ENCODE data around the gene CDC25B. TPM values are rescaled to one million over a fixed set of nuclear protein-coding genes. Genes with fewer than 3 reads are reported as not detected.

Gene CDC25B
- total RNA-seq, 4 donors from 2014 or later: 11.7 to 44.3 (median 25.6) TPM

- no peak for TF ChIP-seq CTCF (IDR thresholded peaks at IDR 0.05)
- ATAC-seq (ENCODE audit: low FRiP score) (no peak), DNase-seq (ENCODE audit: low spot score) (no peak)
These were observed 4.3 kb downstream of the CDC25B start for GRCh38 chr20:3800256-3800877.

DNA sequence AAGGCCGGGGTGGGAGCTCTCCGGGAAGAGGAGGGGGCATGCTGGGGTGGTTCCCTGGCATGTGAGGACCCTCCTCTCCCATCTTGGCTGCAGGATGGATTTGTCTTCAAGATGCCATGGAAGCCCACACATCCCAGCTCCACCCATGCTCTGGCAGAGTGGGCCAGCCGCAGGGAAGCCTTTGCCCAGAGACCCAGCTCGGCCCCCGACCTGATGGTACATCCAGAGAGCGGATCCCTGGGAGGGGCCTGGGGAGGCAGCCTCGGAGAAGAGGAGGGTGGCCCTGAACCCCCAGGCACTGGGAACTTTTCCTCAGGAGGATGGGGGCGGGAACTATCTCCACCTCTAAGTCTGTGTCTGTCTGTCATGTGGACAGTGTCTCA, 4.8 kb downstream of the CDC25B start:
- DNase-seq (ENCODE audit: low spot score) (no peak), ATAC-seq (ENCODE audit: low FRiP score) (no peak)
- TF ChIP-seq CTCF (IDR thresholded peaks at IDR 0.05): no peak

DNA sequence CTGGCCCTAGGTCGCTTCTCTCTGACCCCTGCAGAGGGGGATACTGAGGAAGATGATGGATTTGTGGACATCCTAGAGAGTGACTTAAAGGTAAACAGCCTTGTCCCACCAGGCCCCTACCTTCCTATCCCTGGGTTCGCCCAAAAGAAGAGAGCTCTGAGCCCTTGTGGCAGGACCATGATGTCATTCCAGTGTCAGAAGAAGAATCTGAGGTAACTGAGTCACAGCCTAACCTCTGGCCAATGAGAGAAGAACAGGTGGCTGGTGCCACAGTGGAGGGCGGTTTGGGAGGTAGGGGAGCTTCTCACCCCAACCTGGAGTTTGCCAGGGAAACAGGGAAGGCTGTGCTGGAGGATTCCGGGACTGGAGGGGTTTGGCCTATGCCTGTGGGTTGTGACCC, 5.2 kb downstream of the CDC25B start:
- ATAC-seq (ENCODE audit: low FRiP score) (no peak), DNase-seq (ENCODE audit: low spot score) (no peak)
- no peak for TF ChIP-seq CTCF (IDR thresholded peaks at IDR 0.05)

GRCh38 chr20:3801846-3802245, 5.7 kb downstream of the CDC25B start:
- no peak for DNase-seq (ENCODE audit: low spot score)
- no peak for ATAC-seq (ENCODE audit: low FRiP score)
- no peak for TF ChIP-seq CTCF (IDR thresholded peaks at IDR 0.05)

DNA sequence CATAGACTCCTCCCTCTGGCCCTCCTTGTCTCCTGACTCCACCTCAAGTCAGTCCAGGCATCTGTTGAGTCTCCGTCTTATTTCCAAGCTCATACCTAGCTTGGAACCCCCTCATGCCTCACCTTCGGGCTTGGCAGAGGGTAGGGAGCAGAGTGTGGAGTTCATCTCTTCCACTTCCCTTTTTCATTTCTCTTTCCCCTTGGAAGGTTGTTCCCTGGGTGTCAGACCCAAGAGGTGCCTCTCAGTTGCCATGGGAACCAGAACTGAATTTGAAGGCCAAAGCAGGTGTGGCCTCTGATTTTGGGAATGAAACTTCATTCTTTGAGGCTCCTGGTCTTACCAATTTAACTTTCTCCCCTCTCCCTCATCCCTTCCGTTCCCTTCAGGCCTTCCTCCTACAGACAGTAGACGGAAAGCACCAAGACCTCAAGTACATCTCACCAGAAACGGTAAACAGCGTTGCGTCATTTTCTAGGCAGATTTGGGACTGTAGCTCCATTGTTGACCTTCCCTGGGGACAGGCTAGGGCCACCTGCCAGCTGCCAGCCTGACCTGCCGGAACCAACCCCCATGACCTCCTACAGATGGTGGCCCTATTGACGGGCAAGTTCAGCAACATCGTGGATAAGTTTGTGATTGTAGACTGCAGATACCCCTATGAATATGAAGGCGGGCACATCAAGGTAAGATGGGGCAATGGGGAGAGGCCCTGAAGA, 6.6 kb downstream of the CDC25B start:
- ATAC-seq (ENCODE audit: low FRiP score): no peak
- TF ChIP-seq CTCF (IDR thresholded peaks at IDR 0.05): no peak

DNA sequence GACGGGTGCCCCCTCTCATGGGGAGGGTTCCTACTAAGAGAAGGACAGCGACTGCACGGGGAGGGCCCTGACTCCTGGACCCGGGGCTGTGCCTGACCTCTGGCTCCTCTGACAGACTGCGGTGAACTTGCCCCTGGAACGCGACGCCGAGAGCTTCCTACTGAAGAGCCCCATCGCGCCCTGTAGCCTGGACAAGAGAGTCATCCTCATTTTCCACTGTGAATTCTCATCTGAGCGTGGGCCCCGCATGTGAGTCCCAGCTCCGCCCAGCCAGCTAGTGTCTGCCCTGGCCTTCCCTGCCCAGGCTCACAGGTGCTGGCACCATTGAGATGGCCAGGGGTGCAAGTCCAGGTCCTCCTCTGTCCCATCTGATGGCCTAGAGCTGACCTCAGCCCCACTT, 7.2 kb downstream of the CDC25B start:
- DNase-seq (ENCODE audit: low spot score) (no peak), ATAC-seq (ENCODE audit: low FRiP score) (no peak)
- TF ChIP-seq CTCF (IDR thresholded peaks at IDR 0.05): no peak

More for the DNA sequence above, 6.6 kb downstream of the CDC25B start:
- DNase-seq (ENCODE audit: low spot score): no peak

DNA sequence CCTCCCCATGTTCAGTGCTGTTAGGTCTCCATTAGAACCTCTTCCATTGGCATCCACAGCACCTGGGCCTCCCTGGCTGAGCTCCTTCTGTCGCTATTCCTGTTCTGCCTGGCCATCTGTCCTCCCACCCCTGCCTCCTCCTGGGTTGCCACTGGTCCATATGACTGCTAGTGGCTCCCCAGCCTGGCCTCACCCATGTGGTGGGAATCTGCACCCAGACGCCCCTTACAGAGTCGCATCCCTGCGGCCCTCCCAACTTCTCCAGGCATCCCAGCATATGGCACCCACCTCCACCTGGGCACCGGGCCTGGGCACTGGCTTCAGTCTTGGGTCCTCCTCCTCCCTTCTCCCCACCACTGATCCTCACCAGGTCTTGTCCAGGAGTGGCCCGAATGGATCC, 7.7 kb downstream of the CDC25B start:
- DNase-seq (ENCODE audit: low spot score): no peak

More for the DNA sequence above, 7.7 kb downstream of the CDC25B start:
- no peak for ATAC-seq (ENCODE audit: low FRiP score)
- no peak for TF ChIP-seq CTCF (IDR thresholded peaks at IDR 0.05)

Data from omental fat pad (tissue), 4 donors.